HepG2 (cell line): ENCODE results near the gene GSTA5. TPM values are rescaled to one million over a fixed set of nuclear protein-coding genes. Genes with fewer than 3 reads are reported as not detected.
"Not testable (repeated sequence)": the region's sequence is repeated elsewhere in the genome, so short reads cannot be mapped to it uniquely, and the experiment has no call there.

ENCODE experiments used
- ERF ChIP-seq: IDR thresholded peaks from 2 replicates; pipeline ENCODE4 v1.6.1; 2018; ENCODE audit warnings: missing biosample characterization, missing genetic modification reagents
- FOXA1 ChIP-seq, 2 experiments: fragments of 450-650 bp in 1 of 2; sonication (generic) in 1 of 2; formaldehyde crosslinking in 1 of 2; IDR thresholded peaks; 2 replicates each; pipeline versions ENCODE4 v1.4.0 to v1.6.1; 2016 to 2020; ENCODE audit warnings: missing genetic modification reagents in 1 of 2
- GABPA ChIP-seq, 2 experiments: IDR thresholded peaks; 2 replicates each; pipeline ENCODE4 v1.6.1; 2011 to 2016; ENCODE audit warnings: low read depth in 2 of 2, low read length in 1 of 2, missing biosample characterization in 1 of 2, missing genetic modification characterization in 1 of 2
- IKZF5 ChIP-seq: IDR thresholded peaks from 2 replicates; pipeline ENCODE4 v1.6.1; 2018; ENCODE audit warnings: missing genetic modification reagents, mild to moderate bottlenecking, missing compliant biosample characterization
- MTA1 ChIP-seq: sonication (generic); formaldehyde crosslinking; IDR thresholded peaks from 2 replicates; pipeline ENCODE4 v1.4.0; 2020; ENCODE audit warnings: missing genetic modification reagents, mild to moderate bottlenecking, borderline replicate concordance
- SAP130 ChIP-seq: IDR thresholded peaks from 2 replicates; pipeline ENCODE4 v1.6.1; 2016; ENCODE audit warnings: low read depth
- ZBTB4 ChIP-seq: sonication (generic); formaldehyde crosslinking; IDR thresholded peaks from 2 replicates; pipeline ENCODE4 v1.4.0; 2020; ENCODE audit warnings: missing genetic modification reagents, mild to moderate bottlenecking, borderline replicate concordance
- ZMYM3 ChIP-seq: sonication (generic); formaldehyde crosslinking; IDR thresholded peaks from 2 replicates; pipeline ENCODE4 v1.5.1; 2020; ENCODE audit warnings: mild to moderate bottlenecking, missing genetic modification reagents
- ZMYM4 ChIP-seq: sonication (generic); formaldehyde crosslinking; IDR thresholded peaks from 2 replicates; pipeline ENCODE4 v1.8.1; 2023; ENCODE audit warnings: mild to moderate bottlenecking, missing genetic modification reagents
- ZNF281 ChIP-seq: sonication (generic); formaldehyde crosslinking; IDR thresholded peaks from 2 replicates; pipeline ENCODE4 v1.4.0; 2020; ENCODE audit warnings: missing genetic modification reagents, borderline replicate concordance
- ZNF644 ChIP-seq: IDR thresholded peaks from 2 replicates; pipeline ENCODE4 v1.6.1; 2016; ENCODE audit warnings: low read depth
- ZNF687 ChIP-seq: sonication (generic); formaldehyde crosslinking; IDR thresholded peaks from 2 replicates; pipeline ENCODE4 v1.5.1; 2020; ENCODE audit warnings: mild to moderate bottlenecking, missing genetic modification reagents, moderate library complexity
- polyA plus RNA-seq, 8 experiments: library from polyadenylated mRNA; depleted of rRNA in 3 of 8; stranded (reverse) in 7 of 8; unstranded in 1 of 8; fragments of >200 nt; fragmentation: Illumina TruSeq in 4 of 8; extraction: Trizol in 4 of 8; gene quantifications; 2 replicates each; pipeline versions ENCODE4 v1.2.1 to v1.2.3, GENCODE V29; 2011 to 2016; ENCODE audit warnings: low read depth in 4 of 8, missing spikeins in 1 of 8, mixed read lengths in 1 of 8; ENCODE audit not compliant: insufficient read depth in 1 of 8
- total RNA-seq, 5 experiments: library from RNA; depleted of rRNA; stranded (reverse); fragments of >200 nt; fragmentation: Illumina TruSeq; extraction: Trizol; gene quantifications; 2 replicates each; pipeline ENCODE4 v1.2.3, GENCODE V29; 2016; ENCODE audit warnings: low read depth in 1 of 5

Gene GSTA5
- total and polyA plus RNA-seq, 2 of the 13 experiments (the other 11 are each of a cell fraction or from before 2014, with no cell fraction given) = not detected

GRCh38 chr6:52856137-52856536 lies 15.5 kb upstream of the GSTA5 start (continued):
- TF ChIP-seq MTA1 = peak; percentile 33; the same call in 1 of the 2 replicates
- TF ChIP-seq ZMYM3 (CRISPR knock-in tag) = peak; percentile 47; the same call in 1 of the 2 replicates
- peak; percentile 48; the same call in 1 of the 2 replicates for TF ChIP-seq IKZF5
- not testable (repeated sequence) for TF ChIP-seq GABPA (IDR thresholded peaks at IDR 0.05; ENCODE audit: low read depth, low read length); FOXA1 (IDR thresholded peaks at IDR 0.05)
- TF ChIP-seq GABPA (CRISPR knock-in tag; IDR thresholded peaks at IDR 0.05; ENCODE audit: low read depth) = 0 out of 2 replicates have a peak, but pooled peaks have one; percentile 32
- peak; percentile 52 for TF ChIP-seq ZMYM4 (CRISPR knock-in tag)
- TF ChIP-seq ZNF644 (CRISPR knock-in tag) = 0 out of 2 replicates have a peak, but pooled peaks have one; percentile 50
- peak; percentile 30; the same call in 1 of the 2 replicates for TF ChIP-seq SAP130 (CRISPR knock-in tag)
- TF ChIP-seq FOXA1 (CRISPR knock-in tag; IDR thresholded peaks at IDR 0.05) = peak; percentile 93
- peak; percentile 96 for TF ChIP-seq ZNF281 (CRISPR knock-in tag)
- TF ChIP-seq ZNF687 (CRISPR knock-in tag) = peak; percentile 56
- peak; percentile 34; the same call in 1 of the 2 replicates for TF ChIP-seq ERF (CRISPR knock-in tag)
- TF ChIP-seq ZBTB4 (CRISPR knock-in tag) = 0 out of 2 replicates have a peak, but pooled peaks have one; percentile 27
